HG03457 (cell line): ENCODE data around the gene RAB1B.

Experiments
- ATAC-seq: cut with Tn5 transposase; IDR thresholded peaks from one replicate; pipeline ENCODE4 v1.9.1; 2021; ENCODE audit warnings: moderate number of reproducible peaks; ENCODE audit not compliant: unreplicated experiment

RAB1B gene

GRCh38 chr11:66268244-66268951, at the start of gene RAB1B:
Gene RAB1B (plus strand): TSS chr11:66268639. CDS start chr11:66268680, 41 bp downstream.
- peak; percentile 63 for ATAC-seq

- no peak for ATAC-seq
Measured at GRCh38 chr11:66218846-66219620, 49.4 kb upstream of the RAB1B start.

DNA sequence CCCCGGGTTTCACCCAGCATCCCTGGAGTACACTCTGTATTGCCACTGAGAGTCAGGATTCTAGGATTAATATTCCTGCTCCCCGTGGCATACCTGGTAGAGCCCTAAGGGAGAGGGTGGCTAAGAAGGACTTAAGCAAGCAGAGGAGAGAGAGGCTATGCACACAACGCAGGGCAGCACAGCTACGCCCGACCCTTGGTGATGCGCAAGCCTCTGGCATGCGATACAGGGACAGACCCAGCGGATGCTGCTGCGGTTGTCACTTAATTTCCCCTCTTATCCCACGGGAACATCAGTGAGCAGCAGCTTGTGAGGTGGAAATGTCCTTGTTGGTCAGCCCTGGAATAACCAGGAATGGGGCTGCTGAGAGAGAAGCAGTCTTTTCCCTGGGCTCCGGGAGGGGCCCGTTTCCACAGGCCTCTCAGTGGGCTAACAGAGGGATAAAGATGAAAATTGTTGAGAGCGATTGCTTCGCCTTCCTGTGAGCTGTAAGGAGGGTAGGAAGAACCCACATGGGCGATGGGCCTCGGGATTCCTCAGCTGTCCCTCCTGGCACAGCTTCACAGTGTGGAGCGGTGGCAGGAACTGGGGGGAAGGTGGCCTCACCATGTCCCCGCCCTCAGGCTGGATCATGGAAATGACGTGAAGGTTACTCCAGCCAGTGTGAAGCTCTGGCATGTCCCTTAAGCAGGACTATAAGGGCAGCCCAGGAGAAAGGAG, 48.4 kb upstream of the RAB1B start:
- no peak for ATAC-seq

DNA sequence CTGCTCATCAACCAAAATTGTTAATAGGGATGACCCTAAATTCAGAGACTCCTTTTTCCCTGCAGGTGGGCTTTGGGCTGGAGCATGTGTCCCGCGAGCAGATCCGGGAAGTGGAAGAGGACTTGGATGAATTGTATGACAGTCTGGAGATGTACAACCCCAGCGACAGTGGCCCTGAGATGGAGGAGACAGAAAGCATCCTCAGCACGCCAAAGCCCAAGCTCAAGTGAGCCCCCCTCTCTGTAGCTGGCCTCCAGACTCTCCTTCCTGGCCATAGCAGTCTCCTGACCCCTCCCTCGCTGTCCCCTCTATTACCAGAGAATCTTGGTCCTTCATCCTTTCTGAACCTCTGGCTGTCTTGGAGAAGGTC, 47.9 kb upstream of the RAB1B start:
- ATAC-seq, result no peak

DNA sequence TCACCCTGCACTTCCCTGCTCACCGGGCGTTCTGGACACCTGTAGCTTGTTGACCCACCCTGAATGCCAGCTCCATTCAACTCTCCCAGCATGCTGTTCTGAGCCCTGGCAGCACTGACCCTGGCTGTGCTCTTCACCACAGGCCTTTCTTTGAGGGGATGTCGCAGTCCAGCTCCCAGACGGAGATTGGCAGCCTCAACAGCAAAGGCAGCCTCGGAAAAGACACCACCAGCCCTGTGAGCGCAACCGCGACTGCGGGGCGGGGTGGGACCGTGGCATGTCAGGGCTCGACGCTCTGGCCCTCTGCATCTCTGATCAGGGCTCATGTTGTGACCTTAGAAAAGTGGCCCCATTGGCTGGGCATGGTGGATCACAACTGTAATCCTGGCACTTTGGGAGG, 47.4 kb upstream of the RAB1B start:
- no peak for ATAC-seq

DNA sequence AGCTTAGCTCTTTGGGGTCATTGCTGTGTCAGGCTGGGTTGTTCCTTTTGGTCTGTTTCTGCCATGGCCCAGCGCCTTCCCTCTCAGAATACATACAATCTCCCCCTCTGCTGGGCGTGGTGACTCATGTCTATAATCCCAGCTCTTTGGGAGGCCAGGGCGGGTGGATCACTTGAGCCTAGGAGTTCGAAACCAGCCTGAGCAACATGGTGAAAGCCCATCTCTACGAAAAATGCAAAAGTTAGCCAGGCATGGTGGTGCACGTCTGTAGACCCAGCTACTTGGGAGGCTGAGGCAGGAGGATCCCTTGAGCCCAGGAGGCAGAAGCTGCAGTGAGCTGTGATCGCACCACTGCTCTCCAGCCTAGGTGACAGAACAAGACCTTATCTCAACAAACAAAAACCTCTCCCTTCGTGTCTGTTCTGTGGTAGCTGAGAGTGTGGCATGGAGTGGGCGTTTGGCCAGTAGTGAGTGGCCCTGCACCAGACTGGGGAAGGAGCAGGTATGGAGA, 46.7 kb upstream of the RAB1B start:
- no peak for ATAC-seq

DNA sequence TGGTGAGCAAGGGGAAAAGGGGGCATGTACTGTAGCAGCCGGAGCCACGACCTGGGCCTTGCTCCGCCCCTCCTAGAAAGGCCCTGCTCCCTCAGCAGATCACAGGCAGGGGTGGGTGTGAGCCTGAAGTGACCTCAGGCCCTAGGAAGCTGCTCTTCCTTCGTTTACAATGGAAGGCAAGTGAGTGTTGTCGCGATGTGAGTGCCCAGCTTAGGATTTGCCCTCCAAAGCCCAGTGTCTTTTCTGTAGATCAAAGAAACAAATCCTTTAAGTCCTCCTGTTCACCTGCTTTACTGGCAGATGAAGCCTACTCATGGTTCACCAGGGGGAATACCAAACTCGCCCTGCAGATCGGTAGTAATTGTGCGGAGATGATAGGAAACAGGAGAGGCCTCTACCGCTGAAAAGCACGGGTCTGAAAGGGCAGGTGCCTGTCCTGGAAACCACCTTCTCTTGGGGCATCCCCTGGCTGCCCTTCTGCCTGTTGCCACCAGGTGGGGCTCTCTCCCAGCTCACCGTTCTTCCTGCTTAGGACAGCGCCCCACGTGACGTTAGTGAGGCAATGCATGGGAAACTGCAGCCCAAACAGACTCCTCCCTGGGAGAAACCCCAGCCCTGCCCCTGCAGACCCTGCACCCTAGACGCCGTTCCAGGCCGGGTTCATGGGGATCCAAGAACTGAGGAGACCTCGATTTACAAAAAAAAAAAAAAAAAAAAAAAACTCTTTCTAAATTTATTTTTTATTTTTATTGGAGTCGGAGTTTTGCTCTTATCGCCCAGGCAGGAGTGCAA, 45.9 kb upstream of the RAB1B start:
- ATAC-seq, result peak; percentile 76

DNA sequence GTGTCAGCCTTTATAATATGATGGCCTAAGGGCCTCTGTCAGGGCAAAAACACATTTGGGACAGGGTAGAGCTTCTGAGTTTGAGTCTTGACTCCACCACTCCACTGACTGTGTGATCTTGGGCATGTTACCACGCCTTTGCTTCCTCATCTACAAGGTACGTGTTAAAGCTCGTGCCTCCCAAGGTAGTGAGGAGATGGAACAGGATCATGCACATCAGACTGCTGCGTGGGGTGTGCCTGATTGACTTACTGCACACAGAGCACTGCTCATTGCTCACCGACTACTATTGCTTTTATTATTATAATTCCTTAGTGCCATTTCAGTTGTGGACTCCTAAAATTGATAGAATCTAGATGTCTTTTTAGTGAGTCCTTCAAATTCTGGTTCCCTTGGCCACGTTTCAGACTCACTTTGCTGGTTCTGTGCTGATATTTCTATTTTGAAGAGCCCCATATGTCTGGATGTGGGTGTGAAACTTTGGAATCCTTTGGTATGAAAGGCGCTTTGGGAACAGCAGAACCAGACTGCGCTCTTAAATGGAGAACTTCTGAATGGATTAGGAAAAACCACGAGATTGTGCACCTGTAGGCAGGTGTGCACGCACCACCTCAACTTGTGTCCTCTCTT, 44.1 kb upstream of the RAB1B start:
- no peak for ATAC-seq

GRCh38 chr11:66225066-66225465, 43.4 kb upstream of the RAB1B start:
- ATAC-seq, result no peak

GRCh38 chr11:66226101-66226500, 42.3 kb upstream of the RAB1B start:
- ATAC-seq, result no peak

- ATAC-seq, result no peak
Measured at GRCh38 chr11:66227700-66228099, 40.7 kb upstream of the RAB1B start.

DNA sequence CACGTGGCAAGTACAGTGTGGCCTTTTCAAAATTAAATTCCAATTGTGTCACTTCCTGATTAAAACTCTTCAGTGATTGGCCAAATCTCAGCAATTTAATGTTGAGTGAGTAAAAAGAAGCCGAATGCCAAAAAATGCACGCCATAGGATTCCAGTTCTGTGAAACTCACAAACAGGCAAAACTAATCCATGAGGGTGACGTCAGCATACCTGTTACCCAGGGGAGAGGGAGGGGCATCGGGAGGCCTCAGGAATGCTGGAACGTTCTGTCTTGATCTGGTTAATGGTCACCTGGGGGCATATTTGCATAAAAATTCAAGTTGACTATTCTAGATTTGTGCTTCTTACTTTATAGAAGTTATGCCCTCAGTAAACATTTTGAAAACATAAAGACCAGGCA, 39.9 kb upstream of the RAB1B start:
- no peak for ATAC-seq

GRCh38 chr11:66230156-66230555, 38.3 kb upstream of the RAB1B start:
- no peak for ATAC-seq

DNA sequence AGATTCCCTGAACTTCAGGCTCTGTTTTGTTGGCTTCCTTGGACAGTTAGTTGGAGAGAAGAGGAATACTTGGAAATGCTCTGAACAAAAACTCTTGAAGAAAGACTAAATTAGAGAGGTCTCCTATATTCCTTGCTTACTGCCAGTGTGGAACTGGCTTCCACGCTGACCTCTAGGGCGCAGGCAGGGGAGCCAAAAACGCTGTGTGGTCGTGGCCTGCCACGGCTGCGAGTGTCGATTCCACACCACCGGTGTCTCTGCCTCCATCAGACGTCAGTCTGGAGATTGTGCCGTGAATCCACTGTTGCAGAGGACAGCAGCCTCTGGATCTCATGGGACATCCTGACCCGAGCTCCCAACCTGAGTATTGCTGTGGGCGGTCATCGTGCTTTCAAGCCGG, 37.5 kb upstream of the RAB1B start:
- ATAC-seq, result no peak

DNA sequence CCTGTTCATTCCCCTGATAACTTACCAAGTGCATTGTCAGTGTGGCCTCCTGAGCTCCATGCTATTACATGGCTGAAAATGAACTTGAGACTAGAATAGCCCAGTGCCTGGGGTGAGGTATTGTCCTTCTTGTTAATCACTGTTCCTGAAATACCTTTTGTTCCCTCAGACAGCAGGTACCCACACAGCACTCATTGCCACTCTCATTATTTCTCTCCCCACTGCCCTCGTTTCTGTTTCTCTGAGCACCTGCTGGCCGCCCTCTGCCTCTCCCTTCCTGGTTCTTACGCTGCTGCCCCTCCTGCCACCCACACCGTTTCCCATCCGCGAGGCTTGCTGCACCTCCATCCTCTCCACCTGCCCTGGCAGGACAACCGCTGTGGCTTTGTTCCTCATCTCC, 36.9 kb upstream of the RAB1B start:
- no peak for ATAC-seq

DNA sequence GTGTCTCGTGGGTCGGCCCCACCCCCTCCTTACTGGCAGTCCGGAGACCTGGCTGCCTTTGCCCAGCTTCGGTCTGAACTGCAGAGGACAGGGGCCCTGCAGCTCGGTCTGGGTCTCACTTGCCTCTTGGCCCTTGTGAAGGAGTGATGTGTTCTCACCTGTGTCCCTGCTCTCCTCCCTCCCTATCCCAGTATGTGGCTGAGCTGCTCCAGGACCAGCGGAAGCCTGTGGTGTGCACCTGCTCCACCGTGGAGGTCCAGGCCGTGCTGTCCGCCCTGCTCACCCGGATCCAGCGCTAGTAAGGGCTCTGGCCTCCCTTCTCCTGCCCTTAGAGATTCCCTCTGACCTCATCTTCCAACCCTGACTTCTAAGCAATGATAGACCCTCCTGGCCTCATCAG, 35.7 kb upstream of the RAB1B start:
- no peak for ATAC-seq

GRCh38 chr11:66233301-66233700, 35.1 kb upstream of the RAB1B start:
- no peak for ATAC-seq

- ATAC-seq, result no peak
Measured at GRCh38 chr11:66235141-66235540, 33.3 kb upstream of the RAB1B start.

DNA sequence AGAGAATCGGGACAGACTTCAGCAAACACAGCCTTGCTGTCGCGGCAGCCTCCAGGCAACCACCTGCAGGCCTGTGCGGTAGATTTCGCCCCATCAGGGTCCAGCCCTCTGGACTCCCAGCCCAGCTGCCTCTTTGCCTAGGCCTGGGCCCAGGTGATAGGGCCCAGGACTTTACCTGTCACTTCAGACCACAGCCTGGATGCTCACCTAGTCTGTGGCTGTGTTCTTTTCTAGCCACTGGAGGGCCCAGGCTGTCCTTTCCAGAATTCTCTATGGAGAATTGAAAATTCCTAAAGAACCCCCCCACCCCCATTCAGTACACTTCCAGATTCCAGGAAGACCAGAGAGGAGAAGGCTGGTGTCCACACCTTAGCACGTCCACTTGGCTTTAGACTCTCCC, 30.6 kb upstream of the RAB1B start:
- no peak for ATAC-seq

DNA sequence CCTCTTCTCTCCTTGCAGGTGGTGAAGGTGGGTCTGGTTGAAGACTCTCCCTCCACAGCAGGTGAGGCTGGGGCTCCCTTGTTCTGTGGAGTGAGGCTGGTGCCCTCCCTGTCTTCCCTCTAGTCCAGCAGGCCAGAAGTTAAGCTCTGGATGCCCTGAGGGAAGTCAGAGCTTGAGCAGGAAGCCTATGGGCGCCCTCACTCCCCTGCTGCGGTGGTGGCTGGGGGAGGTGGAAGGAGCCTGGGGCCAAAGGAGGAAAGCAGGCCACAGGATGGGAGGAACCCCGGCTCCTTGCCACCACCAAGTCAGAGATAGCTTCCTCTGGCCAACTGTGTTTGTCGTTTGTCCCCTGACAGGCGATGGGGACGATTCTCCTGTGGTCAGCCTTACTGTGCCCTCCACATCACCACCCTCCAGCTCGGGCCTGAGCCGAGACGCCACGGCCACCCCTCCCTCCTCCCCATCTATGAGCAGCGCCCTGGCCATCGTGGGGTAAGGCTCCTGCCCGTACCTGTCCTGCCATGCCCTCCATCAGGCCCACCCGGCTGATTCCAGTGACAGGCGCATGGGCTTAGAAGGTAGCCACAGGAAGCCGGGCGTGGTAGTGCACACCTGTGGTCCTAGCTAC, 29.5 kb upstream of the RAB1B start:
- ATAC-seq, result no peak
